GM12878 (cell line): Measurements from ENCODE around the gene SMAD1. TPM values are rescaled to one million over a fixed set of nuclear protein-coding genes. Genes with fewer than 3 reads are reported as not detected.

ENCODE experiments used
- ATAC-seq: fragments of 200-7000 bp; cut with Tn5 transposase; 3 replicates; pipeline ENCODE4 v1.9.1; 2020; ENCODE audit warnings: mild to moderate bottlenecking, moderate library complexity
- BruUV-seq: library from RNA; stranded (reverse); fragments of 400-500 nt; replicated peaks from 2 replicates; lab custom pipeline; 2021; lab: Mats Ljungman, UMichigan
- CTCF ChIA-PET: fragments of 300-600 bp; sonication (Branson Sonifier 250); formaldehyde crosslinking; extraction: SDS; loops from one replicate; lab custom pipeline; 2021; ENCODE audit warnings: inconsistent platforms; lab: Yijun Ruan, JAX
- POLR2A ChIA-PET: fragments of 350-600 bp; formaldehyde crosslinking; extraction: SDS; loops from one replicate; lab custom pipeline; 2021; ENCODE audit warnings: inconsistent platforms; lab: Charles Lee
- RAD21 ChIA-PET: fragments of 300-600 bp; sonication (Branson Sonifier 250); formaldehyde crosslinking; loops from one replicate; lab custom pipeline; 2023; ENCODE audit warnings: antibody characterized with exemption; ENCODE audit not compliant: unreplicated experiment; lab: Charles Lee
- SMC1A ChIA-PET: fragments of 300-600 bp; sonication (Branson Sonifier 250); formaldehyde crosslinking; loops from one replicate; lab custom pipeline; 2023; ENCODE audit not compliant: unreplicated experiment, uncharacterized antibody; lab: Charles Lee
- DNase-seq: peaks from one replicate; pipeline ENCODE4 v3.0.0-alpha.2; 2011; ENCODE audit warnings: low read depth, low spot score
- FAIRE-seq: peaks from 3 replicates; lab custom pipeline; 2011; peaks lifted over from hg19 to GRCh38; lab: Jason Lieb, UNC
- H2AFZ ChIP-seq: 2 replicates; pipeline ENCODE4 v1.6.0; 2011; ENCODE audit warnings: low read depth, low read length, control low read depth; ENCODE audit not compliant: control insufficient read depth
- H3K27ac ChIP-seq: 2 replicates; pipeline ENCODE4 v1.5.1; 2011; ENCODE audit warnings: control low read depth; ENCODE audit not compliant: control insufficient read depth, insufficient read depth
- H3K27me3 ChIP-seq, 2 experiments: replicated peaks in 1 of 2; 2 replicates each; pipeline versions ENCODE4 v1.6.0 to v1.6.1; 2011; ENCODE audit warnings: low read length in 1 of 2; ENCODE audit not compliant: control insufficient read depth in 2 of 2, insufficient read depth in 2 of 2
- H3K36me3 ChIP-seq, 2 experiments: 2 replicates each; pipeline ENCODE4 v1.5.1; 2011; ENCODE audit warnings: low read length in 1 of 2; ENCODE audit not compliant: control insufficient read depth in 2 of 2, insufficient read depth in 2 of 2
- H3K4me1 ChIP-seq: 2 replicates; pipeline ENCODE4 v1.6.1; 2011; ENCODE audit warnings: mild to moderate bottlenecking, low read length, moderate library complexity, mixed read lengths; ENCODE audit not compliant: control insufficient read depth, insufficient read depth
- H3K4me2 ChIP-seq: 2 replicates; pipeline ENCODE4 v1.6.0; 2011; ENCODE audit warnings: control low read depth; ENCODE audit not compliant: control insufficient read depth, insufficient read depth
- H3K4me3 ChIP-seq: fragments of 200-600 bp; sonication (generic); 2 replicates; pipeline ENCODE4 v1.5.1; 2016
- H3K79me2 ChIP-seq: 2 replicates; pipeline ENCODE4 v1.6.0; 2011; ENCODE audit warnings: low read length; ENCODE audit not compliant: control insufficient read depth, insufficient read depth
- H3K9ac ChIP-seq: 2 replicates; pipeline ENCODE4 v1.8.0; 2011; ENCODE audit warnings: low read length, control low read depth, mixed read lengths; ENCODE audit not compliant: control insufficient read depth, insufficient read depth
- H3K9me3 ChIP-seq: replicated peaks from 3 replicates; pipeline ENCODE4 v1.5.1; 2011; ENCODE audit warnings: mild to moderate bottlenecking, low read length; ENCODE audit not compliant: control insufficient read depth, insufficient read depth
- H4K20me1 ChIP-seq: 2 replicates; pipeline ENCODE4 v1.6.0; 2011; ENCODE audit not compliant: control insufficient read depth, insufficient read depth
- E4F1 ChIP-seq: fragments of 450-650 bp; IDR thresholded peaks from 2 replicates; pipeline ENCODE4 v1.6.1; 2018; ENCODE audit warnings: borderline replicate concordance, mild to moderate bottlenecking; ENCODE audit not compliant: partially characterized antibody
- USF2 ChIP-seq: IDR thresholded peaks from 2 replicates; pipeline ENCODE4 v1.6.1; 2011; ENCODE audit warnings: low read depth, low read length, improper control_type of control experiment, borderline replicate concordance
- WGBS: methylation state at CpG from one replicate; pipeline ENCODE4 v1.1.6; 2016; ENCODE audit warnings: low lambda C conversion rate; ENCODE audit not compliant: insufficient replicate concordance, insufficient coverage; ENCODE audit errors: missing lambda C conversion rate; 5-methylcytosine and 5-hydroxymethylcytosine counted together
- in situ Hi-C: fragments of 300-500 bp; cut with MboI; formaldehyde crosslinking; loops from 9 replicates; pipeline ENCODE4 v1.14.3; 2018; ENCODE audit warnings: mixed read lengths
- intact Hi-C: fragments of 100-400 bp; cut with micrococcal nuclease; formaldehyde crosslinking; loops from one replicate; pipeline ENCODE4 v1.14.2; 2022; ENCODE audit not compliant: unreplicated experiment
- polyA plus RNA-seq, 11 experiments: library from polyadenylated mRNA; depleted of rRNA in 4 of 11; unstranded in 6 of 11; stranded (reverse) in 5 of 11; fragments of >200 nt; fragmentation: Nextera tagmentation in 4 of 11; fragmentation: Illumina TruSeq in 1 of 11; extraction: Ambion mirVana in 4 of 11; extraction: Trizol in 1 of 11; gene quantifications; 1 replicate in 1 of 11; 2 replicates in 10 of 11; pipeline versions ENCODE4 v1.2.1 to v1.2.3, GENCODE V29; 2011 to 2016; ENCODE audit warnings: inconsistent platforms in 2 of 11, missing spikeins in 2 of 11, low read depth in 1 of 11
- total RNA-seq, 4 experiments: library from RNA; depleted of rRNA in 3 of 4; stranded (reverse); fragments of >200 nt in 3 of 4; fragmentation: Illumina TruSeq in 1 of 4; extraction: Trizol in 1 of 4; gene quantifications; 2 replicates each; pipeline versions ENCODE4 v1.2.1 to v1.2.3, GENCODE V29; 2013 to 2021

Gene SMAD1
- total and polyA plus RNA-seq, 10 of the 15 experiments (the other 5 are each of a cell fraction or from before 2014, with no cell fraction given), result 0.29 to 17.5 (median 13.6) TPM

GRCh38 chr4:145452447-145453162 is 29.0 kb upstream of the SMAD1 start:
- BruUV-seq, result no TSS peak
- DNase-seq (no peak), FAIRE-seq (peak; percentile 57), ATAC-seq (no peak)
- Histone ChIP-seq H3K27ac (no peak overlapping the region), H3K79me2 (no peaks in the 10 kb centered on the region), H3K4me2 (no peak overlapping the region), H3K4me3 (no peak overlapping the region), H4K20me1 (no peaks in the 10 kb centered on the region), H3K36me3 (no peaks in the 10 kb centered on the region), H3K9me3 (peaks cover 2% of the 10 kb centered on the region; the same call in 2 of the 3 replicates), H3K4me1 (no peaks in the 10 kb centered on the region), H3K27me3 (no peaks in the 10 kb centered on the region), H2AFZ (no peak overlapping the region), H3K9ac (no peak overlapping the region)
- intact Hi-C loops (no loop called here), in situ Hi-C loops (no loop called here)
- 26% methylated on average over 5 of the region's 5 CpGs for WGBS
- TF ChIP-seq E4F1, result no peak
- no peak for TF ChIP-seq USF2
- CTCF ChIA-PET, result no interaction called here
- POLR2A ChIA-PET, result no interaction called here
- SMC1A ChIA-PET, result interaction anchor here (0.7 to 0.8 kb wide), 2 partner anchors 13 to 185 kb away, joined by 3 to 4 read pairs; no protein-coding TSS in a partner anchor
- RAD21 ChIA-PET, result no interaction called here
